GOT3 (cell line): ENCODE data around the gene GSX2.
"Not testable (repeated sequence)": the region's sequence is repeated elsewhere in the genome, so short reads cannot be mapped to it uniquely, and the experiment has no call there.

Source experiments
- DNase-seq: peaks from one replicate; lab custom pipeline; 2025; ENCODE audit warnings: mixed read lengths; lab: John Stamatoyannopoulos, UW

Gene GSX2

GRCh38 chr4:54103190-54103574 is 3.2 kb downstream of the GSX2 start:
- no peak for DNase-seq

- no peak for DNase-seq
Measured at GRCh38 chr4:54104907-54105306, 4.9 kb downstream of the GSX2 start.

- DNase-seq, result no peak
Measured at GRCh38 chr4:54107951-54108748, 8.2 kb downstream of the GSX2 start.

GRCh38 chr4:54109241-54110018 is 9.5 kb downstream of the GSX2 start:
- DNase-seq, result no peak

- no peak for DNase-seq
Measured at GRCh38 chr4:54110019-54110416, 10.1 kb downstream of the GSX2 start.

GRCh38 chr4:54113206-54113605 is 13.2 kb downstream of the GSX2 start:
- DNase-seq, result not testable (repeated sequence)

GRCh38 chr4:54116246-54116645 is 16.3 kb downstream of the GSX2 start:
- DNase-seq, result not testable (repeated sequence)

- DNase-seq, result no peak
Measured at GRCh38 chr4:54118850-54119589, 19.1 kb downstream of the GSX2 start.

- DNase-seq, result no peak
Measured at GRCh38 chr4:54120518-54120917, 20.6 kb downstream of the GSX2 start.

GRCh38 chr4:54127660-54128059 is 27.7 kb downstream of the GSX2 start:
- no peak for DNase-seq

- not testable (repeated sequence) for DNase-seq
Measured at GRCh38 chr4:54128694-54129093, 28.7 kb downstream of the GSX2 start.

GRCh38 chr4:54139332-54139731 is 39.4 kb downstream of the GSX2 start:
- DNase-seq, result no peak

- DNase-seq, result no peak
Measured at GRCh38 chr4:54140287-54140686, 40.3 kb downstream of the GSX2 start.

GRCh38 chr4:54144199-54144598 is 44.2 kb downstream of the GSX2 start:
- no peak for DNase-seq

GRCh38 chr4:54144661-54145171 is 44.8 kb downstream of the GSX2 start:
- no peak for DNase-seq

- DNase-seq, result no peak
Measured at GRCh38 chr4:54146139-54146538, 46.2 kb downstream of the GSX2 start.

- DNase-seq, result no peak
Measured at GRCh38 chr4:54149323-54149722, 49.4 kb downstream of the GSX2 start.
